Measurements from ENCODE around the gene AGTRAP. TPM values are rescaled to one million over a fixed set of nuclear protein-coding genes. Genes with fewer than 3 reads are reported as not detected.

The AGTRAP gene
- total and polyA plus RNA-seq, 9 of the 15 experiments (the other 6 are each of a cell fraction or from before 2014, with no cell fraction given), result 26.8 to 105 (median 57.5) TPM

GRCh38 chr1:11783556-11783955, 47.6 kb downstream of the AGTRAP start:
- ChIA-PET CTCF (ENCODE audit: low intra/inter-chr PET ratio) (no interaction called here), POLR2A (interaction anchor here (1.0 to 2.0 kb wide), 3 partner anchors 12 to 18 kb away, joined by 3 to 9 read pairs (median 9); no protein-coding TSS in a partner anchor)
- peaks cover 10% of the 10 kb centered on the region; the same call in 1 of the 3 replicates for H3K36me3 ChIP-seq (ENCODE audit: control insufficient read depth, insufficient read depth, low read length)
- H4K20me1 ChIP-seq (replicated peaks; ENCODE audit: control insufficient read depth, insufficient read depth, low read length), result no peaks in the 10 kb centered on the region
- no peak overlapping the region for H3K4me3 ChIP-seq
- FAIRE-seq (no peak), ATAC-seq (no peak), DNase-seq (ENCODE audit: extremely low read depth in 1 of 4, low spot score in 3 of 4) (no peak)
- intact Hi-C loops (cut with micrococcal nuclease) (loop anchor here (2.0 kb wide), 1 partner anchor 77 kb away; no protein-coding TSS in a partner anchor), in situ Hi-C loops (cut with MboI) (no loop called here)
- H3K27me3 ChIP-seq (ENCODE audit: control insufficient read depth in 2 of 2, insufficient read depth in 2 of 2, low read length in 2 of 2), result no peaks in the 10 kb centered on the region
- H3K9me3 ChIP-seq (replicated peaks; ENCODE audit: control insufficient read depth, insufficient read depth, low read depth, low read length), result no peaks in the 10 kb centered on the region
- H3K4me2 ChIP-seq (ENCODE audit: insufficient read depth, low read length), result no peak overlapping the region
- 73% methylated on average over 6 of the region's 6 CpGs for WGBS (ENCODE audit: insufficient coverage, low coverage, missing lambda C conversion rate)
- peaks cover 38 to 60% of the 10 kb centered on the region in 2 experiments for H3K4me1 ChIP-seq (replicated peaks in 1 of 2; ENCODE audit: control insufficient read depth in 2 of 2, insufficient read depth in 2 of 2, low read length in 2 of 2)
- no peaks in the 10 kb centered on the region for H3K9me1 ChIP-seq (ENCODE audit: control insufficient read depth, insufficient read depth, low read length)
- H3K27ac ChIP-seq (ENCODE audit: extremely low read depth, low read depth, low read length), result no peak overlapping the region
- no peaks in the 10 kb centered on the region; the same call in 2 of the 3 replicates for H3K79me2 ChIP-seq (ENCODE audit: control insufficient read depth, insufficient read depth, low read length)
- no peak overlapping the region for H3K9ac ChIP-seq (ENCODE audit: insufficient read depth in 1 of 2, low read depth in 2 of 2, low read length in 2 of 2)
- no peak for TF ChIP-seq DNMT1 (IDR thresholded peaks at IDR 0.05)
- TF ChIP-seq ZNF668 (CRISPR knock-in tag; IDR thresholded peaks at IDR 0.05), result no peak
- TF ChIP-seq, protein P1, sequence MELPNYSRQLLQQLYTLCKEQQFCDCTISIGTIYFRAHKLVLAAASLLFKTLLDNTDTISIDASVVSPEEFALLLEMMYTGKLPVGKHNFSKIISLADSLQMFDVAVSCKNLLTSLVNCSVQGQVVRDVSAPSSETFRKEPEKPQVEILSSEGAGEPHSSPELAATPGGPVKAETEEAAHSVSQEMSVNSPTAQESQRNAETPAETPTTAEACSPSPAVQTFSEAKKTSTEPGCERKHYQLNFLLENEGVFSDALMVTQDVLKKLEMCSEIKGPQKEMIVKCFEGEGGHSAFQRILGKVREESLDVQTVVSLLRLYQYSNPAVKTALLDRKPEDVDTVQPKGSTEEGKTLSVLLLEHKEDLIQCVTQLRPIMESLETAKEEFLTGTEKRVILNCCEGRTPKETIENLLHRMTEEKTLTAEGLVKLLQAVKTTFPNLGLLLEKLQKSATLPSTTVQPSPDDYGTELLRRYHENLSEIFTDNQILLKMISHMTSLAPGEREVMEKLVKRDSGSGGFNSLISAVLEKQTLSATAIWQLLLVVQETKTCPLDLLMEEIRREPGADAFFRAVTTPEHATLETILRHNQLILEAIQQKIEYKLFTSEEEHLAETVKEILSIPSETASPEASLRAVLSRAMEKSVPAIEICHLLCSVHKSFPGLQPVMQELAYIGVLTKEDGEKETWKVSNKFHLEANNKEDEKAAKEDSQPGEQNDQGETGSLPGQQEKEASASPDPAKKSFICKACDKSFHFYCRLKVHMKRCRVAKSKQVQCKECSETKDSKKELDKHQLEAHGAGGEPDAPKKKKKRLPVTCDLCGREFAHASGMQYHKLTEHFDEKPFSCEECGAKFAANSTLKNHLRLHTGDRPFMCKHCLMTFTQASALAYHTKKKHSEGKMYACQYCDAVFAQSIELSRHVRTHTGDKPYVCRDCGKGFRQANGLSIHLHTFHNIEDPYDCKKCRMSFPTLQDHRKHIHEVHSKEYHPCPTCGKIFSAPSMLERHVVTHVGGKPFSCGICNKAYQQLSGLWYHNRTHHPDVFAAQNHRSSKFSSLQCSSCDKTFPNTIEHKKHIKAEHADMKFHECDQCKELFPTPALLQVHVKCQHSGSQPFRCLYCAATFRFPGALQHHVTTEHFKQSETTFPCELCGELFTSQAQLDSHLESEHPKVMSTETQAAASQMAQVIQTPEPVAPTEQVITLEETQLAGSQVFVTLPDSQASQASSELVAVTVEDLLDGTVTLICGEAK (IDR thresholded peaks at IDR 0.05), result no peak
- TF ChIP-seq, protein P1 (CRISPR knock-in tag; IDR thresholded peaks at IDR 0.05), result 0 out of 2 replicates have a peak, but pooled peaks have one; percentile 31
- TF ChIP-seq, protein P2, sequence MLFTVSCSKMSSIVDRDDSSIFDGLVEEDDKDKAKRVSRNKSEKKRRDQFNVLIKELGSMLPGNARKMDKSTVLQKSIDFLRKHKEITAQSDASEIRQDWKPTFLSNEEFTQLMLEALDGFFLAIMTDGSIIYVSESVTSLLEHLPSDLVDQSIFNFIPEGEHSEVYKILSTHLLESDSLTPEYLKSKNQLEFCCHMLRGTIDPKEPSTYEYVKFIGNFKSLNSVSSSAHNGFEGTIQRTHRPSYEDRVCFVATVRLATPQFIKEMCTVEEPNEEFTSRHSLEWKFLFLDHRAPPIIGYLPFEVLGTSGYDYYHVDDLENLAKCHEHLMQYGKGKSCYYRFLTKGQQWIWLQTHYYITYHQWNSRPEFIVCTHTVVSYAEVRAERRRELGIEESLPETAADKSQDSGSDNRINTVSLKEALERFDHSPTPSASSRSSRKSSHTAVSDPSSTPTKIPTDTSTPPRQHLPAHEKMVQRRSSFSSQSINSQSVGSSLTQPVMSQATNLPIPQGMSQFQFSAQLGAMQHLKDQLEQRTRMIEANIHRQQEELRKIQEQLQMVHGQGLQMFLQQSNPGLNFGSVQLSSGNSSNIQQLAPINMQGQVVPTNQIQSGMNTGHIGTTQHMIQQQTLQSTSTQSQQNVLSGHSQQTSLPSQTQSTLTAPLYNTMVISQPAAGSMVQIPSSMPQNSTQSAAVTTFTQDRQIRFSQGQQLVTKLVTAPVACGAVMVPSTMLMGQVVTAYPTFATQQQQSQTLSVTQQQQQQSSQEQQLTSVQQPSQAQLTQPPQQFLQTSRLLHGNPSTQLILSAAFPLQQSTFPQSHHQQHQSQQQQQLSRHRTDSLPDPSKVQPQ (CRISPR knock-in tag; IDR thresholded peaks at IDR 0.05; ENCODE audit: borderline replicate concordance), result no peak
- no peak overlapping the region for H2AFZ ChIP-seq (ENCODE audit: low read depth, low read length)
- no TSS peak for BruUV-seq (replicated peaks)
